C4-2B (cell line): ENCODE data around the gene PEX12.

Experiments
- ZFX ChIP-seq: fragments of 450-650 bp; IDR thresholded peaks from 2 replicates; pipeline ENCODE4 v1.6.1; 2017
- TF ChIP-seq, protein P1 (sequence below): fragments of 450-650 bp; conservative IDR thresholded peaks from 2 replicates; pipeline ENCODE4 v1.5.1; 2017; ENCODE audit warnings: mild to moderate bottlenecking

- TF ChIP-seq, protein P1, sequence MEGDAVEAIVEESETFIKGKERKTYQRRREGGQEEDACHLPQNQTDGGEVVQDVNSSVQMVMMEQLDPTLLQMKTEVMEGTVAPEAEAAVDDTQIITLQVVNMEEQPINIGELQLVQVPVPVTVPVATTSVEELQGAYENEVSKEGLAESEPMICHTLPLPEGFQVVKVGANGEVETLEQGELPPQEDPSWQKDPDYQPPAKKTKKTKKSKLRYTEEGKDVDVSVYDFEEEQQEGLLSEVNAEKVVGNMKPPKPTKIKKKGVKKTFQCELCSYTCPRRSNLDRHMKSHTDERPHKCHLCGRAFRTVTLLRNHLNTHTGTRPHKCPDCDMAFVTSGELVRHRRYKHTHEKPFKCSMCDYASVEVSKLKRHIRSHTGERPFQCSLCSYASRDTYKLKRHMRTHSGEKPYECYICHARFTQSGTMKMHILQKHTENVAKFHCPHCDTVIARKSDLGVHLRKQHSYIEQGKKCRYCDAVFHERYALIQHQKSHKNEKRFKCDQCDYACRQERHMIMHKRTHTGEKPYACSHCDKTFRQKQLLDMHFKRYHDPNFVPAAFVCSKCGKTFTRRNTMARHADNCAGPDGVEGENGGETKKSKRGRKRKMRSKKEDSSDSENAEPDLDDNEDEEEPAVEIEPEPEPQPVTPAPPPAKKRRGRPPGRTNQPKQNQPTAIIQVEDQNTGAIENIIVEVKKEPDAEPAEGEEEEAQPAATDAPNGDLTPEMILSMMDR: no peak
- no peak for TF ChIP-seq ZFX
These were observed 558 bp downstream of the PEX12 start for GRCh38 chr17:35577830-35578196.
